Mesothelial cell of epicardium (in vitro differentiated cells): ENCODE data around the gene NMNAT1. TPM values are rescaled to one million over a fixed set of nuclear protein-coding genes. Genes with fewer than 3 reads are reported as not detected.
A peak's percentile ranks its signal among the peaks of the same experiment; 100 is the strongest.
"Not testable (repeated sequence)": the region's sequence is repeated elsewhere in the genome, so short reads cannot be mapped to it uniquely, and the experiment has no call there.

Source experiments
- DNase-seq, 2 experiments: peaks; one replicate each; pipeline ENCODE4 v3.0.0; 2021; ENCODE audit warnings: low spot score in 2 of 2; ENCODE audit not compliant: unreplicated experiment in 2 of 2
- H3K27ac Mint-ChIP-seq: 2 replicates; pipeline ENCODE4 v1.8.0; 2021; ENCODE audit warnings: mixed read lengths
- H3K27me3 Mint-ChIP-seq: 2 replicates; pipeline ENCODE4 v1.8.0; 2021; ENCODE audit warnings: low read depth, mixed read lengths
- H3K36me3 Mint-ChIP-seq: 2 replicates; pipeline ENCODE4 v1.8.0; 2021; ENCODE audit warnings: mixed read lengths
- H3K4me1 Mint-ChIP-seq: 2 replicates; pipeline ENCODE4 v1.8.0; 2021; ENCODE audit warnings: mixed read lengths
- H3K4me3 Mint-ChIP-seq: 2 replicates; pipeline ENCODE4 v1.8.0; 2021; ENCODE audit warnings: mild to moderate bottlenecking, moderate library complexity, mixed read lengths
- H3K9me3 Mint-ChIP-seq: 2 replicates; pipeline ENCODE4 v1.8.0; 2021; ENCODE audit warnings: mixed read lengths
- total RNA-seq: library from RNA; stranded (reverse); gene quantifications from 3 replicates; pipeline ENCODE4 v1.2.1, GENCODE V29; 2021
- TF ChIP-seq, protein P1 (sequence below): fragments of 200-600 bp; sonication (generic); IDR thresholded peaks from one replicate; pipeline ENCODE4 v1.5.0; 2021; ENCODE audit warnings: antibody characterized with exemption; ENCODE audit not compliant: unreplicated experiment

NMNAT1 gene
- total RNA-seq, 1 donor from 2014 or later, result 11.3 TPM

- H3K27ac Mint-ChIP-seq, result no peak overlapping the region
- no peaks in the 10 kb centered on the region for H3K36me3 Mint-ChIP-seq
- H3K4me1 Mint-ChIP-seq, result peaks cover 5% of the 10 kb centered on the region
Observed at GRCh38 chr1:9990944-9991343, 47.7 kb downstream of the NMNAT1 start.

DNA sequence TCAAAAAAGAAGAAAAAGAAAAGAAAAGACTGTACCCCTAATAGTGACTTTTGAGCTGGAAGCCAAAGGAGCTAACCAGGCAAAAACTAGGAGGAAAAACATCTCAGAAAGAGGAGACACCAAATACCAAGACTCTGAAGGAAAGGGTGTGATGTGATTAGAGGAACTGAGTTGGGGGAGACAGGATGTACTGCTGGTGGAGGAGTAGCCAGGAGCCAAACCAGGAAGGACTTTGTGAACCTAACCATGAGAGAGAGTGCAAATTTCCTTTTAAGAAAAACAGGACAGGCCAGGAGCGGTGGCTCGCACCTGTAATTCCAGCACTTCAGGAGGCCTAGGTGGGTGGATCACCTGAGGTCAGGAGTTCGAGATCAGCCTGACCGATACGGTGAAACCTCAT is 49.6 kb downstream of the NMNAT1 start:
- H3K36me3 Mint-ChIP-seq, result no peaks in the 10 kb centered on the region
- H3K4me1 Mint-ChIP-seq, result peaks cover 9% of the 10 kb centered on the region
- no peaks in the 10 kb centered on the region for H3K9me3 Mint-ChIP-seq
- no peak for DNase-seq
- no peak overlapping the region for H3K4me3 Mint-ChIP-seq
- no peak overlapping the region for H3K27ac Mint-ChIP-seq
- H3K27me3 Mint-ChIP-seq, result peaks cover 20% of the 10 kb centered on the region
- TF ChIP-seq, protein P1, sequence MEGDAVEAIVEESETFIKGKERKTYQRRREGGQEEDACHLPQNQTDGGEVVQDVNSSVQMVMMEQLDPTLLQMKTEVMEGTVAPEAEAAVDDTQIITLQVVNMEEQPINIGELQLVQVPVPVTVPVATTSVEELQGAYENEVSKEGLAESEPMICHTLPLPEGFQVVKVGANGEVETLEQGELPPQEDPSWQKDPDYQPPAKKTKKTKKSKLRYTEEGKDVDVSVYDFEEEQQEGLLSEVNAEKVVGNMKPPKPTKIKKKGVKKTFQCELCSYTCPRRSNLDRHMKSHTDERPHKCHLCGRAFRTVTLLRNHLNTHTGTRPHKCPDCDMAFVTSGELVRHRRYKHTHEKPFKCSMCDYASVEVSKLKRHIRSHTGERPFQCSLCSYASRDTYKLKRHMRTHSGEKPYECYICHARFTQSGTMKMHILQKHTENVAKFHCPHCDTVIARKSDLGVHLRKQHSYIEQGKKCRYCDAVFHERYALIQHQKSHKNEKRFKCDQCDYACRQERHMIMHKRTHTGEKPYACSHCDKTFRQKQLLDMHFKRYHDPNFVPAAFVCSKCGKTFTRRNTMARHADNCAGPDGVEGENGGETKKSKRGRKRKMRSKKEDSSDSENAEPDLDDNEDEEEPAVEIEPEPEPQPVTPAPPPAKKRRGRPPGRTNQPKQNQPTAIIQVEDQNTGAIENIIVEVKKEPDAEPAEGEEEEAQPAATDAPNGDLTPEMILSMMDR, result no peak

More at GRCh38 chr1:9990944-9991343, 47.7 kb downstream of the NMNAT1 start:
- DNase-seq, result no peak
- Mint-ChIP-seq H3K27me3 (peaks cover 7% of the 10 kb centered on the region), H3K4me3 (no peak overlapping the region), H3K9me3 (no peaks in the 10 kb centered on the region)
- TF ChIP-seq, protein P1, result no peak

GRCh38 chr1:9993561-9994075 is 50.3 kb downstream of the NMNAT1 start:
- no peak for DNase-seq
- Mint-ChIP-seq H3K27ac (peak overlapping the region; percentile 13), H3K4me3 (no peak overlapping the region), H3K36me3 (no peaks in the 10 kb centered on the region), H3K27me3 (peaks cover 27% of the 10 kb centered on the region), H3K9me3 (no peaks in the 10 kb centered on the region), H3K4me1 (peaks cover 9% of the 10 kb centered on the region)
- TF ChIP-seq, protein P1, result no peak

- peak within 1 kb of the TSS; percentile 69 for H3K4me3 Mint-ChIP-seq
- TF ChIP-seq, protein P1, result no peak
Observed at GRCh38 chr1:9996624-9997582, 53.6 kb downstream of the NMNAT1 start, which contains the start of gene RBP7. RBP7 (plus strand) TSS chr1:9997228; CDS start chr1:9997259, 31 bp downstream.

GRCh38 chr1:10001016-10001665 is 57.9 kb downstream of the NMNAT1 start:
- TF ChIP-seq, protein P1, result no peak
- no peak overlapping the region for H3K4me3 Mint-ChIP-seq
- no peaks in the 10 kb centered on the region for H3K9me3 Mint-ChIP-seq
- peaks cover 4% of the 10 kb centered on the region for H3K4me1 Mint-ChIP-seq
- H3K36me3 Mint-ChIP-seq, result no peaks in the 10 kb centered on the region
- DNase-seq, result no peak
- H3K27ac Mint-ChIP-seq, result no peak overlapping the region
- H3K27me3 Mint-ChIP-seq, result peaks cover 32% of the 10 kb centered on the region

More at GRCh38 chr1:9996624-9997582, 53.6 kb downstream of the NMNAT1 start, which contains the start of gene RBP7:
- no peaks in the 10 kb centered on the region for H3K36me3 Mint-ChIP-seq
- no peak within 1 kb of the TSS for H3K27ac Mint-ChIP-seq
- no peaks in the 10 kb centered on the region for H3K9me3 Mint-ChIP-seq
- H3K27me3 Mint-ChIP-seq, result peaks cover 40% of the 10 kb centered on the region
- peaks cover 9% of the 10 kb centered on the region for H3K4me1 Mint-ChIP-seq
- peak in 1 of 2 experiments; percentile 41 for DNase-seq

DNA sequence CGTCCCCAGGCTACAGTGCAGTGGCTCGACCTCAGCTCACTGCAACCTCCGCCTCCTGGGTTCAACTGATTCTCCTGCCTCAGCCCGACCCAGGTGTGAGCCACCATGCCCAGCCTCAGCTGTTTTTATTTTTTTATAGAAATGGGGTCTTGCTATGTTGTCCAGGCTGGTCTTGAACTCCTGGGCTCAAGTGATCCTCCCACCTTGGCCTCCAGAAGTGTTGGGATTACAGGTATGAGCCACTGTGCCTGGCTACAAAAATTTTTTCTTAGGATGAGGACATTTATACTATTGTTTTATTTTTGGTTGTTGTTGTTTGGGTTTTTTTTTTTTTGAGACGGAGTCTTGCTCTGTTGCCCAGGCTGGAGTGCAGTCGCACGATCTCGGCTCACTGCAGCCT is 62.0 kb downstream of the NMNAT1 start:
- not testable (repeated sequence) for H3K27me3 Mint-ChIP-seq, H3K4me1 Mint-ChIP-seq, H3K4me3 Mint-ChIP-seq, H3K36me3 Mint-ChIP-seq, DNase-seq, H3K27ac Mint-ChIP-seq, H3K9me3 Mint-ChIP-seq
